Measurements from ENCODE around the gene TLE1. TPM values are rescaled to one million over a fixed set of nuclear protein-coding genes. Genes with fewer than 3 reads are reported as not detected.

Gene TLE1
- total and polyA plus RNA-seq, 10 of the 15 experiments (the other 5 are each of a cell fraction or from before 2014, with no cell fraction given), result 0.04 to 0.23 (median 0.10) TPM; not detected in 6

GRCh38 chr9:81589819-81590218, 99.5 kb downstream of the TLE1 start:
- no peak overlapping the region for H2AFZ ChIP-seq (ENCODE audit: control insufficient read depth, low read depth, low read length)
- in situ Hi-C loops (cut with MboI) (no loop called here), intact Hi-C loops (cut with micrococcal nuclease; ENCODE audit: unreplicated experiment) (no loop called here)
- ATAC-seq, result no peak
- H3K27me3 ChIP-seq (replicated peaks in 1 of 2; ENCODE audit: control insufficient read depth in 2 of 2, insufficient read depth in 2 of 2, low read length in 1 of 2), result no peaks in the 10 kb centered on the region
- no peaks in the 10 kb centered on the region for H4K20me1 ChIP-seq (ENCODE audit: control insufficient read depth, insufficient read depth)
- no peak overlapping the region for H3K27ac ChIP-seq (ENCODE audit: control insufficient read depth, insufficient read depth)
- WGBS (ENCODE audit: insufficient coverage, insufficient replicate concordance, low lambda C conversion rate, missing lambda C conversion rate), result 54% methylated on average over 9 of the region's 9 CpGs
- no peaks in the 10 kb centered on the region for H3K36me3 ChIP-seq (ENCODE audit: control insufficient read depth in 2 of 2, insufficient read depth in 2 of 2, low read length in 1 of 2)
- H3K79me2 ChIP-seq (ENCODE audit: control insufficient read depth, insufficient read depth, low read length), result no peaks in the 10 kb centered on the region
- ChIA-PET CTCF (no interaction called here), POLR2A (no interaction called here), RAD21 (ENCODE audit: unreplicated experiment) (no interaction called here), SMC1A (ENCODE audit: uncharacterized antibody, unreplicated experiment) (no interaction called here)
- no peak overlapping the region for H3K4me2 ChIP-seq (ENCODE audit: control insufficient read depth, insufficient read depth)
- no TSS peak for BruUV-seq (replicated peaks)
- TF ChIP-seq ATF2 (IDR thresholded peaks at IDR 0.05; ENCODE audit: low read length) (no peak), MYC (IDR thresholded peaks at IDR 0.05; ENCODE audit: insufficient read depth, insufficient read length, insufficient replicate concordance, low read length, severe bottlenecking) (no peak), EZH2 (IDR thresholded peaks at IDR 0.05; ENCODE audit: borderline replicate concordance, control insufficient read depth, low read depth, low read length) (no peak), DPF2 (IDR thresholded peaks at IDR 0.05) (no peak), HDGF (IDR thresholded peaks at IDR 0.05) (no peak), POLR2A (IDR thresholded peaks at IDR 0.05; ENCODE audit: low read depth, low read length) (no peak), ZNF24 (IDR thresholded peaks at IDR 0.05) (no peak)
- H3K9ac ChIP-seq (ENCODE audit: control insufficient read depth, insufficient read depth, low read length), result no peak overlapping the region
- no peaks in the 10 kb centered on the region for H3K9me3 ChIP-seq (replicated peaks; ENCODE audit: control insufficient read depth, insufficient read depth, low read length)
- no peaks in the 10 kb centered on the region for H3K4me1 ChIP-seq (ENCODE audit: control insufficient read depth, insufficient read depth, low read length)
- H3K4me3 ChIP-seq, result no peak overlapping the region
- no peak for FAIRE-seq
- no peak for DNase-seq (ENCODE audit: low read depth, low spot score)

DNA sequence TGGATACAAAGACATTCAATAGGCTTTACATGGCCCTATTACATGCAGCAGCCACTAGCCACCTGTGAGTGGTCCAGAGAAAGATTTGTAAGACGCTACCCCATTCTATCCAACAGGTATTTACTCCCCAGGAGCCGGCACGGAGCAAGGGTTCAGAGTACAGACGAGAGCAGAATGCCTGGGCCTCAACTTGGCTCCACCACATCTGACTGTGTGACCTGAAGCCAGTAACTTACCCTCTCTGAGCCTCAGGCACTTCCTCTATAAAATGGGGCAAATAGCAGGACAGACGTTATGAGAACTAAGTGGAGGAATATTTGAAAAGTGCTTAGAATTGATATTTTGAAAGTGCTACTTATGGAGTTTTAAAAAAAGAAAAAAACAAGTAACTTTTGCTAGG, 100.0 kb downstream of the TLE1 start:
- no peaks in the 10 kb centered on the region for H4K20me1 ChIP-seq (ENCODE audit: control insufficient read depth, insufficient read depth)
- ChIA-PET POLR2A (no interaction called here), RAD21 (ENCODE audit: unreplicated experiment) (no interaction called here), SMC1A (ENCODE audit: uncharacterized antibody, unreplicated experiment) (no interaction called here), CTCF (no interaction called here)
- ATAC-seq, result no peak
- no peaks in the 10 kb centered on the region for H3K27me3 ChIP-seq (replicated peaks in 1 of 2; ENCODE audit: control insufficient read depth in 2 of 2, insufficient read depth in 2 of 2, low read length in 1 of 2)
- H3K4me2 ChIP-seq (ENCODE audit: control insufficient read depth, insufficient read depth), result no peak overlapping the region
- no peak overlapping the region for H3K27ac ChIP-seq (ENCODE audit: control insufficient read depth, insufficient read depth)
- no peak for TF ChIP-seq NFYA (IDR thresholded peaks at IDR 0.05; ENCODE audit: borderline replicate concordance, low read depth, low read length)
- no peaks in the 10 kb centered on the region for H3K9me3 ChIP-seq (replicated peaks; ENCODE audit: control insufficient read depth, insufficient read depth, low read length)
- intact Hi-C loops (cut with micrococcal nuclease; ENCODE audit: unreplicated experiment) (no loop called here), in situ Hi-C loops (cut with MboI) (no loop called here)
- H3K36me3 ChIP-seq (ENCODE audit: control insufficient read depth in 2 of 2, insufficient read depth in 2 of 2, low read length in 1 of 2), result no peaks in the 10 kb centered on the region
- H3K4me3 ChIP-seq, result no peak overlapping the region
- no TSS peak for BruUV-seq (replicated peaks)
- WGBS (ENCODE audit: insufficient coverage, insufficient replicate concordance, low lambda C conversion rate, missing lambda C conversion rate), result 46% methylated on average over 5 of the region's 5 CpGs
- no peak overlapping the region for H2AFZ ChIP-seq (ENCODE audit: control insufficient read depth, low read depth, low read length)
- no peaks in the 10 kb centered on the region for H3K79me2 ChIP-seq (ENCODE audit: control insufficient read depth, insufficient read depth, low read length)
- no peak overlapping the region for H3K9ac ChIP-seq (ENCODE audit: control insufficient read depth, insufficient read depth, low read length)
- H3K4me1 ChIP-seq (ENCODE audit: control insufficient read depth, insufficient read depth, low read length), result no peaks in the 10 kb centered on the region
- FAIRE-seq, result no peak
- DNase-seq (ENCODE audit: low read depth, low spot score), result no peak

Measured in GM12878 (cell line).